ENCODE measurements around the gene LIN9. TPM values are rescaled to one million over a fixed set of nuclear protein-coding genes. Genes with fewer than 3 reads are reported as not detected.

The LIN9 gene, protein sequence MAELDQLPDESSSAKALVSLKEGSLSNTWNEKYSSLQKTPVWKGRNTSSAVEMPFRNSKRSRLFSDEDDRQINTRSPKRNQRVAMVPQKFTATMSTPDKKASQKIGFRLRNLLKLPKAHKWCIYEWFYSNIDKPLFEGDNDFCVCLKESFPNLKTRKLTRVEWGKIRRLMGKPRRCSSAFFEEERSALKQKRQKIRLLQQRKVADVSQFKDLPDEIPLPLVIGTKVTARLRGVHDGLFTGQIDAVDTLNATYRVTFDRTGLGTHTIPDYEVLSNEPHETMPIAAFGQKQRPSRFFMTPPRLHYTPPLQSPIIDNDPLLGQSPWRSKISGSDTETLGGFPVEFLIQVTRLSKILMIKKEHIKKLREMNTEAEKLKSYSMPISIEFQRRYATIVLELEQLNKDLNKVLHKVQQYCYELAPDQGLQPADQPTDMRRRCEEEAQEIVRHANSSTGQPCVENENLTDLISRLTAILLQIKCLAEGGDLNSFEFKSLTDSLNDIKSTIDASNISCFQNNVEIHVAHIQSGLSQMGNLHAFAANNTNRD
- 1 to 10 TPM; 3.8 to 4.5 (median 4.4) TPM for total RNA-seq
- long read RNA-seq, donor 1, partial matches to known transcripts = 1 of 7 reads
- long read RNA-seq, donor 1, other reads (novel, unspliced or antisense) = 3 of 7 reads
- long read RNA-seq, donor 2, partial matches to known transcripts = 0 of 4 reads
- long read RNA-seq, donor 2, other reads (novel, unspliced or antisense) = 0 of 4 reads

DNA sequence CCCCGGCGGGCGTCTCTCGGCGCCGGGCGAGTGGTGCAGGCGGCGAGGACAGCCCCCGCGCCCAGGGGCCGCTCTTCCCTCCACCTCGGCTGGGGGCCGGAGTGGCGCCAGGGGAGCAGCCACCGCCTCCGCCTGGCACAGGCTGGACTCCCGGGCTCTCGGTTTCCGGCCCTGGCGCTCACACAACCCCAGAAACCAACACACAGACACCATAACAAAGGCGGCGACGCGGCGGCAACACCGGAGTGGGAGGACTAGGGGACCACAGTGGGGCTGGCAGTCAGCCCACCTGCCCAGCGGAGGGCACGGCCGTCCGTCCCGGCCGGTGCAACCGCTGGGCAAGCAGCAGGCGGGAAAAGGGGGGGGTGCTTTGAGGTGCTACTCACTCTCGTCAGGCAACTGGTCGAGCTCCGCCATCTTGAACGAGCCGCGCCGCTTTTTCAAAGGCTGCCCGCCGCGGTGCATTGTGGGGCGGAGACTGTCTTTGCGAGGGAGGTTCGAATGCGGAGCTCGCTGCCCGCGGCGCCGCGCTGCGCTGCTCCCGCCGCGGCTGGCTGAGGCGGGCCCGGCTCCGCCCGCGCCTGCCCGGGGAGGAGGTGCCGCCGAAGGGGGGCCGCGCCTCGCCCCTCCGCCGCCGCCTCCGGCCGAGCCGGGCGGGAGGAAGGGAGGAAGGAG is at the start of gene LIN9:
LIN9 (minus strand) TSS at position 442 of the 675 bp plus-strand sequence; CDS start at position 417, 25 bp downstream.
- intact Hi-C loops (cut with DNase I, micrococcal nuclease) = no loop called here
- Histone ChIP-seq H3K36me3 (ENCODE audit: low read depth) (no peaks in the 10 kb centered on the region), H3K4me3 (peak within 1 kb of the TSS; percentile 95), H3K4me1 (ENCODE audit: low read depth) (peaks cover 9% of the 10 kb centered on the region), H3K9me3 (no peaks in the 10 kb centered on the region)
- TF ChIP-seq, protein P1, sequence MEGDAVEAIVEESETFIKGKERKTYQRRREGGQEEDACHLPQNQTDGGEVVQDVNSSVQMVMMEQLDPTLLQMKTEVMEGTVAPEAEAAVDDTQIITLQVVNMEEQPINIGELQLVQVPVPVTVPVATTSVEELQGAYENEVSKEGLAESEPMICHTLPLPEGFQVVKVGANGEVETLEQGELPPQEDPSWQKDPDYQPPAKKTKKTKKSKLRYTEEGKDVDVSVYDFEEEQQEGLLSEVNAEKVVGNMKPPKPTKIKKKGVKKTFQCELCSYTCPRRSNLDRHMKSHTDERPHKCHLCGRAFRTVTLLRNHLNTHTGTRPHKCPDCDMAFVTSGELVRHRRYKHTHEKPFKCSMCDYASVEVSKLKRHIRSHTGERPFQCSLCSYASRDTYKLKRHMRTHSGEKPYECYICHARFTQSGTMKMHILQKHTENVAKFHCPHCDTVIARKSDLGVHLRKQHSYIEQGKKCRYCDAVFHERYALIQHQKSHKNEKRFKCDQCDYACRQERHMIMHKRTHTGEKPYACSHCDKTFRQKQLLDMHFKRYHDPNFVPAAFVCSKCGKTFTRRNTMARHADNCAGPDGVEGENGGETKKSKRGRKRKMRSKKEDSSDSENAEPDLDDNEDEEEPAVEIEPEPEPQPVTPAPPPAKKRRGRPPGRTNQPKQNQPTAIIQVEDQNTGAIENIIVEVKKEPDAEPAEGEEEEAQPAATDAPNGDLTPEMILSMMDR (IDR thresholded peaks at IDR 0.05) = no peak
- peak; percentile 91 for ATAC-seq
- DNase-seq = peak; percentile 92 to 96 (median 96)

DNA sequence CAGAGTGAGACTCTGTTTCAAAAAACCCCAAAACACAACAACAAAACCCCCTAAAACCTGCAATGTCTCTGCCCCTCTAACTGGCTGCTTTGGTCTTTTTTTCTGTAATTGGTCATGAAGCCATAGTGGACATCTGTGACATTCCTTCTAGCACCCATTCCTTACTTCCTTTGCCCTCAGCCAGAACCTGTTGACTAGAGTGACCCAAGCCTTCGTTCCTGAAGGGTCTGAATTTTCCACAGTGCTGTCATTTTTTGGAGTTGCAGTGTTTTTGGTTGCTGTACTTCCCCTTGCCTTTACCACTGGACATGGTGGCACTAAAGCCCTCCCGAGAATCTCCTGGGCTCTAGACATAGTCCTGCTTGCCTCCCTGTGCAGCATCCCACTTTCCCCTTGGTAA is 48.5 kb upstream of the LIN9 start:
- DNase-seq (no peak), ATAC-seq (no peak)
- Histone ChIP-seq H3K9me3 (no peaks in the 10 kb centered on the region), H3K4me3 (no peak overlapping the region), H3K36me3 (ENCODE audit: low read depth) (no peaks in the 10 kb centered on the region), H3K4me1 (ENCODE audit: low read depth) (no peaks in the 10 kb centered on the region)
- TF ChIP-seq, protein P1 (IDR thresholded peaks at IDR 0.05) = no peak
- intact Hi-C loops (cut with DNase I, micrococcal nuclease) = no loop called here

DNA sequence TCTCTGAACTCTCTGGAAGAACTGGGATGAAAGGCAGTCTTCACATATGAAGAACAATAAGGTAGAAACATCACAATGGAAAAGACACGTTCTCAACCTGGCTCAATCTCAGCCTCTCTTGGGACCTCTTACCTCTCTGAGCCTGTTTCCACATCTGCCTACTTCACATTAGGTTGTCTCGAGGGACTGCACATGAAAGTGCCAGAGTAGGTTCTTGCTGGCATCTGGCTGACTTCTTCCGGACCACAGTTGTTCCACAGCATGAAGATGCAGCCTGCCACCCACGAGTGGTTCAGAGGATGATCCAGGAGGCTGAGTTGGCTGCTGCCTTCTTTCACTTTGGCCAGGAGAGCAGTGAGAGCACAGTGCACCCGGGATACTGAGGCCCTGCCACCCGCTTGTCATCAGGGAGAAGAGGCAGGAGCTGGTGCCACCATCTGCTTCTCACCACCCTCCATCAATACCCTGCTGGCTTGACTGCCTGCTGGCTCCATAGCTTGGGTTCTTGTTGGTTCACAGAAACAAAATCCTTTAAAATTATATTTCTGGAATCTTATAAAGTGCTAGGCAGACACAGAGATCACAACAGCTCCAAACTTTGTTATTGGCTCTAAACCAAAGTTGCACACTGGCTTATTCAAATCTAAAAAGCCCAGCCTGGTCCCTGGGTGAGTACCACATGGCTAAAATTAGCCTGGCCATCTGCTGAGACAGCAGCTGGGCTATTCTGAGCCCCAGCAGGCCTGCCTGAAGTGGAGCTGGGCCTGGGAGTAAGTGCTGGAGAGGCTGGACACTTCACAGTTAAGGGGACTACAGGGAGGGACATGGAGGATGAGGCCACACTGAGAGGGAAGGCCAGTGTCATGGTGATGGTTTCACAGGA is 46.9 kb upstream of the LIN9 start:
- no peaks in the 10 kb centered on the region for H3K36me3 ChIP-seq (ENCODE audit: low read depth)
- ATAC-seq (peak; percentile 44), DNase-seq (no peak)
- no peak overlapping the region for H3K4me3 ChIP-seq
- no peaks in the 10 kb centered on the region for H3K4me1 ChIP-seq (ENCODE audit: low read depth)
- no peaks in the 10 kb centered on the region for H3K9me3 ChIP-seq
- intact Hi-C loops (cut with DNase I, micrococcal nuclease) = no loop called here
- TF ChIP-seq, protein P1 (IDR thresholded peaks at IDR 0.05) = no peak

DNA sequence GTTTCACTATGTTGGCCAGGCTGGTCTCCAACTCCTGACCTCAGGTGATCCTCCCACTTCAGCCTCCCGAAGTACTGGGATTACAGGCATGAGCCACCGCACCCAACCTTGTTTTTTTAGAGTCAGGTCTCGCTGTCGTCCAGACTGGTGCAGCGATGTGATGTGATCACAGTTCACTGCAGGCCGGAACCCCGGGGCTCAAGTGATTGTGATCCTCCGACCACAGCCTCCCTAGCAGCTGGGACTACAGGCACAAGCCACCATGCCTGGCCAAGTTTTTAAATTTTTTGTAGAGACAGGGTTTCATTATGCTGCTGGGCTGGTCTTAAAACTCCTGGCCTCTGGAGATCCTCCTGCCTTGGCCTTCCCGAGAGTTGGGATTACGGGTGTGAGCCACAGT is 46.1 kb upstream of the LIN9 start:
- H3K36me3 ChIP-seq (ENCODE audit: low read depth) = no peaks in the 10 kb centered on the region
- TF ChIP-seq, protein P1 (IDR thresholded peaks at IDR 0.05) = no peak
- intact Hi-C loops (cut with DNase I, micrococcal nuclease) = no loop called here
- H3K4me3 ChIP-seq = no peak overlapping the region
- no peaks in the 10 kb centered on the region for H3K9me3 ChIP-seq
- DNase-seq (no peak), ATAC-seq (no peak)
- H3K4me1 ChIP-seq (ENCODE audit: low read depth) = peaks cover 6% of the 10 kb centered on the region
